HEK293 (cell line): ENCODE data around the gene DCN.

Experiments used
- CTCF ChIA-PET: fragments of 350-600 bp; formaldehyde crosslinking; extraction: SDS; loops from one replicate; lab custom pipeline; 2021; ENCODE audit warnings: antibody characterized with exemption; lab: Yijun Ruan, JAX
- POLR2A ChIA-PET: fragments of 300-600 bp; formaldehyde crosslinking; extraction: SDS; loops from one replicate; lab custom pipeline; 2020; ENCODE audit warnings: antibody characterized with exemption, inconsistent platforms; lab: Yijun Ruan, JAX
- H3K27ac ChIP-seq: fragments of 200-500 bp; sonication (Bioruptor generic); 2 replicates; pipeline ENCODE4 v1.5.1; 2014; ENCODE audit warnings: low read depth, low read length, control low read depth, inconsistent platforms; ENCODE audit errors: extremely low read depth
- H3K36me3 ChIP-seq, 2 experiments: fragments of 200-500 bp in 1 of 2; sonication (Bioruptor generic) in 1 of 2; 1 replicate in 1 of 2; 2 replicates in 1 of 2; pipeline ENCODE4 v1.5.1; 2014 to 2017; ENCODE audit warnings: inconsistent platforms in 2 of 2, low read length in 2 of 2; ENCODE audit not compliant: control insufficient read depth in 2 of 2, insufficient read depth in 1 of 2
- H3K4me1 ChIP-seq: fragments of 200-500 bp; sonication (Bioruptor generic); 2 replicates; pipeline ENCODE4 v1.5.1; 2014; ENCODE audit warnings: mild to moderate bottlenecking, low read length, inconsistent platforms; ENCODE audit not compliant: control insufficient read depth, insufficient read depth
- H3K4me3 ChIP-seq: 2 replicates; pipeline ENCODE4 v1.5.1; 2011; ENCODE audit warnings: low read depth, mild to moderate bottlenecking, control low read depth, low read length, moderate library complexity
- H3K9me3 ChIP-seq: fragments of 200-500 bp; sonication (Bioruptor generic); 2 replicates; pipeline ENCODE4 v1.5.1; 2014; ENCODE audit warnings: low read depth, low read length, inconsistent platforms; ENCODE audit not compliant: control insufficient read depth, insufficient read depth
- CTCF ChIP-seq: fragments of 450-650 bp; formaldehyde crosslinking; IDR thresholded peaks from 2 replicates; pipeline ENCODE4 v1.5.1; 2016; ENCODE audit warnings: missing biosample characterization, missing genetic modification characterization
- MEIS1 ChIP-seq: sonication (generic); formaldehyde crosslinking; IDR thresholded peaks from 2 replicates; pipeline ENCODE4 v1.8.1; 2022; ENCODE audit warnings: missing genetic modification reagents, mild to moderate bottlenecking, borderline replicate concordance
- PATZ1 ChIP-seq: fragments of 450-650 bp; formaldehyde crosslinking; IDR thresholded peaks from 2 replicates; pipeline ENCODE4 v1.5.1; 2016; ENCODE audit warnings: missing biosample characterization, missing genetic modification characterization
- SETDB1 ChIP-seq: IDR thresholded peaks from one replicate; pipeline ENCODE4 v1.6.1; 2017; ENCODE audit warnings: mild to moderate bottlenecking, low read length, moderate library complexity, mixed read lengths; ENCODE audit not compliant: insufficient read length
- ZBTB10 ChIP-seq: fragments of 450-650 bp; formaldehyde crosslinking; IDR thresholded peaks from 2 replicates; pipeline ENCODE4 v1.5.1; 2016; ENCODE audit warnings: missing biosample characterization, missing genetic modification characterization
- ZBTB7A ChIP-seq: fragments of 450-650 bp; formaldehyde crosslinking; IDR thresholded peaks from 2 replicates; pipeline ENCODE4 v1.5.1; 2016; ENCODE audit warnings: low read depth, missing biosample characterization, missing genetic modification characterization
- ZNF133 ChIP-seq: fragments of 450-650 bp; formaldehyde crosslinking; IDR thresholded peaks from 2 replicates; pipeline ENCODE4 v1.5.1; 2016; ENCODE audit warnings: missing biosample characterization, missing genetic modification characterization
- ZNF138 ChIP-seq: fragments of 450-650 bp; formaldehyde crosslinking; IDR thresholded peaks from 2 replicates; pipeline ENCODE4 v1.5.1; 2016; ENCODE audit warnings: missing biosample characterization, missing genetic modification characterization, borderline replicate concordance
- ZNF157 ChIP-seq: fragments of 450-650 bp; formaldehyde crosslinking; IDR thresholded peaks from 2 replicates; pipeline ENCODE4 v1.5.1; 2016; ENCODE audit warnings: missing biosample characterization, missing genetic modification characterization
- ZNF280D ChIP-seq: fragments of 450-650 bp; formaldehyde crosslinking; IDR thresholded peaks from 2 replicates; pipeline ENCODE4 v1.5.1; 2016; ENCODE audit warnings: missing biosample characterization, missing genetic modification characterization
- ZNF324 ChIP-seq: fragments of 450-650 bp; formaldehyde crosslinking; IDR thresholded peaks from 2 replicates; pipeline ENCODE4 v1.5.1; 2016; ENCODE audit warnings: missing biosample characterization, missing genetic modification characterization
- ZNF350 ChIP-seq: fragments of 450-650 bp; formaldehyde crosslinking; IDR thresholded peaks from 2 replicates; pipeline ENCODE4 v1.5.0; 2017; ENCODE audit warnings: missing biosample characterization, mild to moderate bottlenecking, missing genetic modification characterization
- ZNF366 ChIP-seq: fragments of 450-650 bp; formaldehyde crosslinking; conservative IDR thresholded peaks from 2 replicates; pipeline ENCODE4 v1.5.1; 2016; ENCODE audit warnings: missing biosample characterization, missing genetic modification characterization
- ZNF37A ChIP-seq: fragments of 450-650 bp; IDR thresholded peaks from 2 replicates; pipeline ENCODE4 v1.5.1; 2018; ENCODE audit warnings: missing biosample characterization, missing genetic modification characterization
- ZNF394 ChIP-seq: fragments of 450-650 bp; formaldehyde crosslinking; IDR thresholded peaks from 2 replicates; pipeline ENCODE4 v1.5.1; 2016; ENCODE audit warnings: missing biosample characterization, missing genetic modification characterization, mild to moderate bottlenecking, moderate library complexity, borderline replicate concordance
- ZNF404 ChIP-seq: fragments of 450-650 bp; formaldehyde crosslinking; IDR thresholded peaks from 2 replicates; pipeline ENCODE4 v1.5.1; 2017; ENCODE audit warnings: missing biosample characterization, missing genetic modification characterization
- ZNF423 ChIP-seq: fragments of 450-650 bp; formaldehyde crosslinking; IDR thresholded peaks from 2 replicates; pipeline ENCODE4 v1.5.1; 2016; ENCODE audit warnings: missing biosample characterization, missing genetic modification characterization
- ZNF473 ChIP-seq: fragments of 450-650 bp; formaldehyde crosslinking; IDR thresholded peaks from 2 replicates; pipeline ENCODE4 v1.5.1; 2017; ENCODE audit warnings: missing biosample characterization, missing genetic modification characterization
- ZNF560 ChIP-seq: fragments of 450-650 bp; formaldehyde crosslinking; IDR thresholded peaks from 2 replicates; pipeline ENCODE4 v1.5.1; 2017; ENCODE audit warnings: missing biosample characterization, missing genetic modification characterization, borderline replicate concordance
- ZNF76 ChIP-seq: fragments of 450-650 bp; formaldehyde crosslinking; IDR thresholded peaks from 2 replicates; pipeline ENCODE4; 2016; ENCODE audit warnings: low read depth, missing biosample characterization, missing genetic modification characterization, borderline replicate concordance
- ZNF768 ChIP-seq: fragments of 450-650 bp; formaldehyde crosslinking; IDR thresholded peaks from 2 replicates; pipeline ENCODE4 v1.5.1; 2018; ENCODE audit warnings: missing biosample characterization, mild to moderate bottlenecking, missing genetic modification characterization
- ZNF776 ChIP-seq: fragments of 450-650 bp; formaldehyde crosslinking; IDR thresholded peaks from 2 replicates; pipeline ENCODE4 v1.5.0; 2017; ENCODE audit warnings: missing biosample characterization, missing genetic modification characterization, borderline replicate concordance

DCN gene

GRCh38 chr12:91202390-91202789, 19.8 kb upstream of the DCN start:
- CTCF ChIA-PET: interaction anchor here (0.7 kb wide), 1 partner anchor 26 kb away, joined by 3 read pairs; no protein-coding TSS in a partner anchor
- Histone ChIP-seq H3K4me3 (no peak overlapping the region), H3K9me3 (no peaks in the 10 kb centered on the region), H3K27ac (no peak overlapping the region), H3K4me1 (no peaks in the 10 kb centered on the region), H3K36me3 (no peaks in the 10 kb centered on the region)
- TF ChIP-seq ZNF776 (tag by site-specific recombination) (no peak), ZBTB10 (tag by site-specific recombination) (no peak), ZNF138 (tag by site-specific recombination) (no peak), ZNF76 (tag by site-specific recombination) (no peak), ZBTB7A (tag by site-specific recombination) (no peak), ZNF473 (tag by site-specific recombination) (no peak), ZNF324 (tag by site-specific recombination) (no peak), ZNF157 (tag by site-specific recombination) (no peak), ZNF768 (no peak), ZNF394 (tag by site-specific recombination) (no peak)
- POLR2A ChIA-PET: no interaction called here

GRCh38 chr12:91196436-91196835, 13.8 kb upstream of the DCN start:
- ChIA-PET POLR2A (no interaction called here), CTCF (interaction anchor here (0.6 to 0.7 kb wide), 2 partner anchors 115 to 209 kb away, joined by 3 to 7 read pairs; no protein-coding TSS in a partner anchor)

GRCh38 chr12:91194500-91194899, 11.9 kb upstream of the DCN start:
- H3K4me3 ChIP-seq: no peak overlapping the region
- POLR2A ChIA-PET: no interaction called here
- no peak overlapping the region for H3K27ac ChIP-seq
- no peaks in the 10 kb centered on the region for H3K36me3 ChIP-seq
- CTCF ChIA-PET: no interaction called here
- H3K9me3 ChIP-seq: no peaks in the 10 kb centered on the region
- no peaks in the 10 kb centered on the region for H3K4me1 ChIP-seq
- TF ChIP-seq ZNF37A (tag by site-specific recombination) (no peak), ZNF423 (tag by site-specific recombination) (no peak), ZNF404 (tag by site-specific recombination) (no peak), ZNF768 (no peak), ZNF280D (no peak), MEIS1 (CRISPR knock-in tag) (no peak), ZNF366 (tag by site-specific recombination) (no peak), ZNF473 (tag by site-specific recombination) (no peak), CTCF (no peak)

More at GRCh38 chr12:91196436-91196835, 13.8 kb upstream of the DCN start:
- Histone ChIP-seq H3K27ac (no peak overlapping the region), H3K4me3 (no peak overlapping the region), H3K4me1 (no peaks in the 10 kb centered on the region), H3K9me3 (no peaks in the 10 kb centered on the region), H3K36me3 (no peaks in the 10 kb centered on the region)
- TF ChIP-seq ZNF133 (tag by site-specific recombination) (peak; percentile 58), PATZ1 (no peak), ZNF350 (tag by site-specific recombination) (no peak), ZNF560 (no peak), SETDB1 (peak; percentile 53), ZNF423 (tag by site-specific recombination) (no peak), ZNF473 (tag by site-specific recombination) (no peak)
